K562 (cell line): Measurements from ENCODE around the gene MGAT4C. TPM values are rescaled to one million over a fixed set of nuclear protein-coding genes. Genes with fewer than 3 reads are reported as not detected.

ENCODE experiments used
- ATAC-seq: fragments of 200-7000 bp; cut with Tn5 transposase; 3 replicates; pipeline ENCODE4 v1.9.1; 2020; ENCODE audit warnings: moderate library complexity
- BruUV-seq: library from RNA; stranded (reverse); fragments of 400-500 nt; replicated peaks from 2 replicates; lab custom pipeline; 2021; lab: Mats Ljungman, UMichigan
- CTCF ChIA-PET: fragments of 300-600 bp; formaldehyde crosslinking; extraction: SDS; loops from one replicate; lab custom pipeline; 2021; ENCODE audit warnings: low intra/inter-chr PET ratio; lab: Yijun Ruan, JAX
- POLR2A ChIA-PET: fragments of 300-600, 350-650 bp; sonication (Branson Sonifier 250); formaldehyde crosslinking; extraction: SDS; loops from one replicate; lab custom pipeline; 2021; ENCODE audit warnings: antibody characterized with exemption, inconsistent platforms; lab: Yijun Ruan, JAX
- DNase-seq, 4 experiments: peaks; one replicate each; pipeline versions ENCODE4 v3.0.0 to v3.0.0-alpha.2; 2011 to 2018; ENCODE audit warnings: low spot score in 3 of 4, mixed read lengths in 3 of 4; ENCODE audit errors: extremely low read depth in 1 of 4
- FAIRE-seq: peaks from 2 replicates; lab custom pipeline; 2011; peaks lifted over from hg19 to GRCh38; lab: Jason Lieb, UNC
- H2AFZ ChIP-seq: 2 replicates; pipeline ENCODE4 v1.6.0; 2011; ENCODE audit warnings: low read depth, low read length, control low read depth, inconsistent platforms
- H3K27ac ChIP-seq: fragments of 200-600 bp; 3 replicates; pipeline ENCODE4 v1.8.0; 2011; ENCODE audit warnings: low read depth, mild to moderate bottlenecking, control low read depth, inconsistent platforms, low read length, moderate library complexity, mixed read lengths; ENCODE audit errors: extremely low read depth
- H3K27me3 ChIP-seq, 2 experiments: fragments of 300-600 bp in 1 of 2; 2 replicates in 1 of 2; 3 replicates in 1 of 2; pipeline versions ENCODE4 v1.6.0 to v1.8.0; 2011; ENCODE audit warnings: inconsistent platforms in 2 of 2, low read length in 2 of 2, mild to moderate bottlenecking in 1 of 2, mixed read lengths in 1 of 2, moderate library complexity in 1 of 2; ENCODE audit not compliant: control insufficient read depth in 2 of 2, insufficient read depth in 2 of 2
- H3K36me3 ChIP-seq: fragments of 300-600 bp; 3 replicates; pipeline ENCODE4 v1.8.0; 2011; ENCODE audit warnings: mild to moderate bottlenecking, low read length, inconsistent platforms; ENCODE audit not compliant: control insufficient read depth, insufficient read depth
- H3K4me1 ChIP-seq, 2 experiments: fragments of 200-600 bp in 1 of 2; replicated peaks in 1 of 2; 2 replicates in 1 of 2; 3 replicates in 1 of 2; pipeline versions ENCODE4 v1.5.1 to v1.8.0; 2011; ENCODE audit warnings: inconsistent platforms in 2 of 2, low read length in 2 of 2, mild to moderate bottlenecking in 1 of 2, mixed read lengths in 1 of 2, moderate library complexity in 1 of 2; ENCODE audit not compliant: control insufficient read depth in 2 of 2, insufficient read depth in 2 of 2
- H3K4me2 ChIP-seq: 2 replicates; pipeline ENCODE4 v1.6.1; 2011; ENCODE audit warnings: low read length, control low read depth, inconsistent platforms, mixed read lengths; ENCODE audit not compliant: insufficient read depth
- H3K4me3 ChIP-seq: fragments of 200-600 bp; sonication (generic), shearing (Covaris generic); 2 replicates; pipeline ENCODE4 v1.5.1; 2016; ENCODE audit warnings: control low read depth, inconsistent platforms
- H3K79me2 ChIP-seq: fragments of 200-600 bp; 3 replicates; pipeline ENCODE4 v1.8.0; 2011; ENCODE audit warnings: low read length, inconsistent platforms; ENCODE audit not compliant: control insufficient read depth, insufficient read depth
- H3K9ac ChIP-seq, 2 experiments: 2 replicates each; pipeline versions ENCODE4 v1.6.0 to v1.6.1; 2011; ENCODE audit warnings: low read depth in 2 of 2, low read length in 2 of 2, control low read depth in 1 of 2, inconsistent platforms in 1 of 2, mild to moderate bottlenecking in 1 of 2, mixed read lengths in 1 of 2; ENCODE audit not compliant: insufficient read depth in 1 of 2
- H3K9me1 ChIP-seq: one replicate; pipeline ENCODE4 v1.6.0; 2011; ENCODE audit warnings: inconsistent platforms, mild to moderate bottlenecking, low read length, moderate library complexity; ENCODE audit not compliant: control insufficient read depth, insufficient read depth
- H3K9me3 ChIP-seq: replicated peaks from 2 replicates; pipeline ENCODE4 v1.5.1; 2011; ENCODE audit warnings: low read depth, low read length, inconsistent platforms; ENCODE audit not compliant: control insufficient read depth, insufficient read depth
- H4K20me1 ChIP-seq: replicated peaks from 2 replicates; pipeline ENCODE4 v1.6.1; 2011; ENCODE audit warnings: low read length, inconsistent platforms, mixed read lengths; ENCODE audit not compliant: control insufficient read depth, insufficient read depth
- ARID2 ChIP-seq: fragments of 450-650 bp; IDR thresholded peaks from 2 replicates; pipeline ENCODE4 v1.6.1; 2017; ENCODE audit warnings: antibody characterized with exemption, mild to moderate bottlenecking
- EP300 ChIP-seq: IDR thresholded peaks from 2 replicates; pipeline ENCODE4 v1.6.1; 2012; ENCODE audit warnings: low read length, improper control_type of control experiment
- EP400 ChIP-seq: fragments of 450-650 bp; IDR thresholded peaks from 2 replicates; pipeline ENCODE4 v1.6.1; 2017; ENCODE audit warnings: antibody characterized with exemption, mild to moderate bottlenecking, moderate library complexity
- HDGF ChIP-seq: fragments of 450-650 bp; IDR thresholded peaks from 2 replicates; pipeline ENCODE4 v1.6.1; 2016
- JUNB ChIP-seq: fragments of 450-650 bp; formaldehyde crosslinking; conservative IDR thresholded peaks from 2 replicates; pipeline ENCODE4 v1.4.0; 2020; ENCODE audit warnings: mild to moderate bottlenecking
- KHSRP ChIP-seq: fragments of 450-650 bp; IDR thresholded peaks from 2 replicates; pipeline ENCODE4 v1.6.1; 2017
- MEF2A ChIP-seq: IDR thresholded peaks from 2 replicates; pipeline ENCODE4 v1.6.1; 2011; ENCODE audit warnings: low read depth, mild to moderate bottlenecking, low read length, moderate library complexity; ENCODE audit not compliant: control insufficient read depth
- STAT5A ChIP-seq: IDR thresholded peaks from 2 replicates; pipeline ENCODE4 v1.6.1; 2012; ENCODE audit warnings: low read length, inconsistent platforms, borderline replicate concordance
- STAT5B ChIP-seq: fragments of 250-450 bp; sonication (Bioruptor Pico); IDR thresholded peaks from 2 replicates; pipeline ENCODE4 v1.8.0; 2021; ENCODE audit warnings: mild to moderate bottlenecking, inconsistent platforms
- TEAD4 ChIP-seq, 2 experiments: sonication (generic) in 1 of 2; formaldehyde crosslinking in 1 of 2; IDR thresholded peaks; 2 replicates each; pipeline versions ENCODE4 v1.6.1 to v1.8.0; 2012 to 2022; ENCODE audit warnings: borderline replicate concordance in 1 of 2, inconsistent platforms in 1 of 2, low read length in 1 of 2, mild to moderate bottlenecking in 1 of 2, missing genetic modification reagents in 1 of 2
- ZBTB7A ChIP-seq: IDR thresholded peaks from 2 replicates; pipeline ENCODE4 v1.6.1; 2011; ENCODE audit warnings: low read depth, mild to moderate bottlenecking, low read length, moderate library complexity, borderline replicate concordance; ENCODE audit not compliant: control insufficient read depth
- ZFX ChIP-seq: sonication (generic); formaldehyde crosslinking; IDR thresholded peaks from 2 replicates; pipeline ENCODE4 v1.8.0; 2022; ENCODE audit warnings: mild to moderate bottlenecking, missing genetic modification reagents, moderate library complexity
- WGBS: fragments of 100-300 bp; shearing (Covaris generic); methylation state at CpG from one replicate; pipeline ENCODE4 v1.1.6; 2016; ENCODE audit warnings: low coverage, mixed read lengths; ENCODE audit not compliant: insufficient coverage; ENCODE audit errors: missing lambda C conversion rate; 5-methylcytosine and 5-hydroxymethylcytosine counted together
- in situ Hi-C: fragments of 300-500 bp; cut with MboI; formaldehyde crosslinking; loops from 4 replicates; pipeline ENCODE4 v1.15.0; 2018; ENCODE audit warnings: inconsistent platforms, mixed read lengths
- intact Hi-C: fragments of 100-400 bp; cut with micrococcal nuclease; formaldehyde crosslinking; loops from 2 replicates; pipeline ENCODE4 v1.14.2; 2022
- polyA plus RNA-seq, 8 experiments: library from polyadenylated mRNA; depleted of rRNA in 4 of 8; stranded (reverse) in 5 of 8; unstranded in 3 of 8; fragments of >200 nt; fragmentation: Nextera tagmentation in 2 of 8; fragmentation: Illumina TruSeq in 1 of 8; extraction: Ambion mirVana in 2 of 8; extraction: Trizol in 1 of 8; gene quantifications; 2 replicates each; pipeline versions ENCODE4 v1.2.1 to v1.2.3, GENCODE V29; 2011 to 2014; ENCODE audit warnings: inconsistent platforms in 1 of 8, missing spikeins in 1 of 8
- total RNA-seq, 7 experiments: library from RNA; depleted of rRNA in 6 of 7; stranded (reverse); fragments of >200 nt in 6 of 7; fragmentation: Illumina TruSeq in 2 of 7; extraction: Trizol in 2 of 7; gene quantifications; 2 replicates each; pipeline versions ENCODE4 v1.2.1 to v1.2.3, GENCODE V29; 2011 to 2021; ENCODE audit warnings: low replicate concordance in 1 of 7

MGAT4C gene
- total and polyA plus RNA-seq, 9 of the 15 experiments (the other 6 are each of a cell fraction or from before 2014, with no cell fraction given), result not detected

- H3K79me2 ChIP-seq, result no peaks in the 10 kb centered on the region
- CTCF ChIA-PET, result no interaction called here
- H3K9me1 ChIP-seq, result no peaks in the 10 kb centered on the region
- no peak overlapping the region for H3K27ac ChIP-seq
- ATAC-seq (no peak), FAIRE-seq (no peak), DNase-seq (no peak)
- in situ Hi-C loops, result no loop called here
- BruUV-seq, result no TSS peak
- no peak overlapping the region for H3K9ac ChIP-seq
- H3K4me2 ChIP-seq, result no peak overlapping the region
- intact Hi-C loops, result no loop called here
- H3K27me3 ChIP-seq, result no peaks in the 10 kb centered on the region
- H3K4me3 ChIP-seq, result no peak overlapping the region
- POLR2A ChIA-PET, result no interaction called here
- TF ChIP-seq EP300, result no peak
- TF ChIP-seq STAT5A, result no peak
- TF ChIP-seq ZFX, result no peak
- no peak for TF ChIP-seq EP400
- TF ChIP-seq TEAD4 (IDR thresholded peaks at IDR 0.05; ENCODE audit: low read length), result no peak
- no peak for TF ChIP-seq TEAD4 (CRISPR knock-in tag; IDR thresholded peaks at IDR 0.05; ENCODE audit: borderline replicate concordance)
- no peak for TF ChIP-seq HDGF
- no peak for TF ChIP-seq ZBTB7A
- TF ChIP-seq MEF2A, result no peak
- no peak for TF ChIP-seq JUNB (CRISPR knock-in tag)
- TF ChIP-seq KHSRP, result no peak
- no peak for TF ChIP-seq ARID2
- no peak for TF ChIP-seq STAT5B (CRISPR knock-in tag)
- H4K20me1 ChIP-seq, result no peaks in the 10 kb centered on the region
- 0% methylated on average over 2 of the region's 2 CpGs for WGBS
- H3K4me1 ChIP-seq, result no peaks in the 10 kb centered on the region
- no peaks in the 10 kb centered on the region for H3K36me3 ChIP-seq
- H2AFZ ChIP-seq, result no peak overlapping the region
- H3K9me3 ChIP-seq, result no peaks in the 10 kb centered on the region
Observed at GRCh38 chr12:86145156-86145555, 111.0 kb downstream of the MGAT4C start.
